Vagina (tissue), 2 donors: ENCODE measurements around the gene CHMP4B. TPM values are rescaled to one million over a fixed set of nuclear protein-coding genes. Genes with fewer than 3 reads are reported as not detected.
A peak's percentile ranks its signal among the peaks of the same experiment; 100 is the strongest.

Experiments
- DNase-seq, 2 donors: peaks; one replicate each; pipeline ENCODE4 v3.0.0-alpha.2; 2017; ENCODE audit errors: extremely low spot score in 2 of 2
- H3K27ac ChIP-seq: fragments of 200-600 bp; sonication (generic); one replicate; pipeline ENCODE4 v1.5.1; 2019
- H3K27me3 ChIP-seq: fragments of 200-600 bp; sonication (generic); one replicate; pipeline ENCODE4 v1.5.1; 2019
- H3K36me3 ChIP-seq, 2 donors: fragments of 200-600 bp; sonication (generic); one replicate each; pipeline ENCODE4 v1.5.1; 2017 to 2019
- H3K4me1 ChIP-seq: fragments of 200-600 bp; sonication (generic); one replicate; pipeline ENCODE4 v1.5.1; 2019
- H3K4me3 ChIP-seq, 2 donors: fragments of 200-600 bp; sonication (generic); 1 replicate in 1 of 2; 2 replicates in 1 of 2; pipeline ENCODE4 v1.5.1; 2016 to 2019
- H3K9me3 ChIP-seq: fragments of 200-600 bp; sonication (generic); one replicate; pipeline ENCODE4 v1.5.1; 2019
- POLR2A ChIP-seq, 2 donors: fragments of 450-650 bp; IDR thresholded peaks; one replicate each; pipeline ENCODE4 v1.6.1; 2017; ENCODE audit warnings: antibody characterized with exemption in 2 of 2, mild to moderate bottlenecking in 2 of 2, moderate library complexity in 2 of 2
- POLR2AphosphoS5 ChIP-seq, 2 donors: sonication (generic); formaldehyde crosslinking; IDR thresholded peaks; one replicate each; pipeline ENCODE4 v1.9.0; 2017; ENCODE audit warnings: antibody characterized with exemption in 2 of 2, mild to moderate bottlenecking in 2 of 2, low read depth in 1 of 2; ENCODE audit not compliant: insufficient read depth in 1 of 2
- intact Hi-C: fragments of 100-400 bp; cut with DNase I; formaldehyde crosslinking; loops from one replicate; pipeline ENCODE4 v1.15.1; 2023
- total RNA-seq: library from RNA; depleted of rRNA; stranded (reverse); fragments of >200 nt; gene quantifications from one replicate; pipeline ENCODE4 v1.2.3, GENCODE V29; 2016
- TF ChIP-seq, protein P1 (sequence below), 3 experiments: fragments of 450-650 bp in 2 of 3; fragments of 200-600 bp in 1 of 3; sonication (generic) in 1 of 3; IDR thresholded peaks; one replicate each; pipeline ENCODE4 v1.5.1; 2017 to 2019; ENCODE audit warnings: antibody characterized with exemption in 3 of 3, mild to moderate bottlenecking in 2 of 3, moderate library complexity in 2 of 3

The CHMP4B gene
- total RNA-seq, 1 donor from 2014 or later: 95.5 TPM

DNA sequence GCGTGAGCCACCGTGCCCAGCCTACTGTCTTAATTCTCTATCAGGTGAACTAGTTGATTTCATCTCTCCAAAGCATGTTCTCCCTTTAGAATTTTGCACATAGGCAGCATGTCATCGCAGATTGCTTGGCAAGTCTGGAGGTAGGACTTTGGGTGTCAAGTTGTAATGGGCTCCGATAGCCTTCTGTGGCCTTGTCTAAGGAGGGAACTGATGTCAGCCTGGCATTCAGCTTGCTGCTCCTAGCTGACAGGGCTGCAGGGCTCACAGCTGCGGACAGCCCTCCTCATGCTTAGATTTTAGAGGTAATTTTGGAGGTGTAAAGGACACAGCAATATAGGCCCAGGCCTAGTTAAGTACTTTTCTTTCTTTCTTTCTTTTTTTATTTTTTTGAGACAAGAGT lies 11.3 kb downstream of the CHMP4B start:
- H3K4me1 ChIP-seq: peaks cover 83% of the 10 kb centered on the region
- TF ChIP-seq, protein P1, sequence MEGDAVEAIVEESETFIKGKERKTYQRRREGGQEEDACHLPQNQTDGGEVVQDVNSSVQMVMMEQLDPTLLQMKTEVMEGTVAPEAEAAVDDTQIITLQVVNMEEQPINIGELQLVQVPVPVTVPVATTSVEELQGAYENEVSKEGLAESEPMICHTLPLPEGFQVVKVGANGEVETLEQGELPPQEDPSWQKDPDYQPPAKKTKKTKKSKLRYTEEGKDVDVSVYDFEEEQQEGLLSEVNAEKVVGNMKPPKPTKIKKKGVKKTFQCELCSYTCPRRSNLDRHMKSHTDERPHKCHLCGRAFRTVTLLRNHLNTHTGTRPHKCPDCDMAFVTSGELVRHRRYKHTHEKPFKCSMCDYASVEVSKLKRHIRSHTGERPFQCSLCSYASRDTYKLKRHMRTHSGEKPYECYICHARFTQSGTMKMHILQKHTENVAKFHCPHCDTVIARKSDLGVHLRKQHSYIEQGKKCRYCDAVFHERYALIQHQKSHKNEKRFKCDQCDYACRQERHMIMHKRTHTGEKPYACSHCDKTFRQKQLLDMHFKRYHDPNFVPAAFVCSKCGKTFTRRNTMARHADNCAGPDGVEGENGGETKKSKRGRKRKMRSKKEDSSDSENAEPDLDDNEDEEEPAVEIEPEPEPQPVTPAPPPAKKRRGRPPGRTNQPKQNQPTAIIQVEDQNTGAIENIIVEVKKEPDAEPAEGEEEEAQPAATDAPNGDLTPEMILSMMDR (IDR thresholded peaks at IDR 0.05): no peak
- TF ChIP-seq POLR2AphosphoS5 (IDR thresholded peaks at IDR 0.05; ENCODE audit: insufficient read depth in 1 of 2, low read depth in 1 of 2): no peak
- DNase-seq: no peak

DNA sequence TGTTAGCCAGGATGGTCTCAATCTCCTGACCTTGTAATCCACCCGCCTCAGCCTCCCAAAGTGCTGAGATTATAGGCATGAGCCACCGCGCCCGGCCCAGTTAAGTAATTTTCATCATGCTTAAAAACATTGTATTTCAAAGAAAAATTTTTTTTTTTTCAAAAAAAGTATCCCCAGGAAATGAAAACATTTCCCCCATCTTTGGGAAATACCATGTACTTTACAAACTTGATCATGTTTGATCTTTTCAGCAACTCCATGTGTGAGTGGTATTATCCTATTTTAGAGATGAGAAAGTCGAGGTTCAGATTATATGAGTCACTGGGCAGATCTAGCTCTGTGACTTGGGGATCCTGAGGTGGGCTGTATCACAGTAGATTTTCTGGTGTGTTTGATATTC lies 11.8 kb downstream of the CHMP4B start:
- Histone ChIP-seq H3K9me3 (no peaks in the 10 kb centered on the region), H3K27ac (no peak overlapping the region), H3K27me3 (no peaks in the 10 kb centered on the region), H3K4me3 (no peak overlapping the region), H3K36me3 (no peaks in the 10 kb centered on the region), H3K4me1 (peaks cover 83% of the 10 kb centered on the region)
- no peak for TF ChIP-seq POLR2AphosphoS5 (IDR thresholded peaks at IDR 0.05; ENCODE audit: insufficient read depth in 1 of 2, low read depth in 1 of 2)
- intact Hi-C loops: no loop called here
- no peak for DNase-seq

More for the DNA sequence above, 11.3 kb downstream of the CHMP4B start:
- Histone ChIP-seq H3K4me3 (no peak overlapping the region), H3K27me3 (no peaks in the 10 kb centered on the region), H3K36me3 (no peaks in the 10 kb centered on the region), H3K9me3 (no peaks in the 10 kb centered on the region), H3K27ac (no peak overlapping the region)
- intact Hi-C loops: no loop called here

DNA sequence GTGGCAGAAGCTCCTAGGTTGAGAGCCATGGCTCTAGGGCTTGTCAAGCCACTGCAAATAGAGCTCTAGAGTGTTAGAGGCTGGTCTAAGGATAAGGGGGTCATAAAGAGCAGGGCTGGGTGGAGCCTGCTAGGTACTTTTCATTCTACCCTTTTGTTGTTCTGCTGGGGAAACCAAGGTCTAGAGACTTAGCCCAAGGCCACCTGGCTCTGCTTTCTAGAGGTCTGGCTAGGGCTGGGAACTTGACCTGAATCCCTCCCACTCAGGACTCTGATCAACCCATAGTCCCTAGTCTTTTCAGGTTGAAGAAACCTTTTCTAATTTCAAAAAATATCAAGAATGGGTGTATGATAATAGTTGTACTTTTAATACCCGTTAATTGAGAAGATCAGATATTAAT lies 13.7 kb downstream of the CHMP4B start:
- Histone ChIP-seq H3K4me3 (no peak overlapping the region), H3K4me1 (peaks cover 83% of the 10 kb centered on the region), H3K9me3 (no peaks in the 10 kb centered on the region), H3K36me3 (no peaks in the 10 kb centered on the region), H3K27ac (no peak overlapping the region), H3K27me3 (no peaks in the 10 kb centered on the region)
- DNase-seq: no peak
- intact Hi-C loops: no loop called here
- TF ChIP-seq, protein P1 (IDR thresholded peaks at IDR 0.05): no peak
- TF ChIP-seq POLR2AphosphoS5 (IDR thresholded peaks at IDR 0.05; ENCODE audit: insufficient read depth in 1 of 2, low read depth in 1 of 2): no peak
- no peak for TF ChIP-seq POLR2A (IDR thresholded peaks at IDR 0.05)

DNA sequence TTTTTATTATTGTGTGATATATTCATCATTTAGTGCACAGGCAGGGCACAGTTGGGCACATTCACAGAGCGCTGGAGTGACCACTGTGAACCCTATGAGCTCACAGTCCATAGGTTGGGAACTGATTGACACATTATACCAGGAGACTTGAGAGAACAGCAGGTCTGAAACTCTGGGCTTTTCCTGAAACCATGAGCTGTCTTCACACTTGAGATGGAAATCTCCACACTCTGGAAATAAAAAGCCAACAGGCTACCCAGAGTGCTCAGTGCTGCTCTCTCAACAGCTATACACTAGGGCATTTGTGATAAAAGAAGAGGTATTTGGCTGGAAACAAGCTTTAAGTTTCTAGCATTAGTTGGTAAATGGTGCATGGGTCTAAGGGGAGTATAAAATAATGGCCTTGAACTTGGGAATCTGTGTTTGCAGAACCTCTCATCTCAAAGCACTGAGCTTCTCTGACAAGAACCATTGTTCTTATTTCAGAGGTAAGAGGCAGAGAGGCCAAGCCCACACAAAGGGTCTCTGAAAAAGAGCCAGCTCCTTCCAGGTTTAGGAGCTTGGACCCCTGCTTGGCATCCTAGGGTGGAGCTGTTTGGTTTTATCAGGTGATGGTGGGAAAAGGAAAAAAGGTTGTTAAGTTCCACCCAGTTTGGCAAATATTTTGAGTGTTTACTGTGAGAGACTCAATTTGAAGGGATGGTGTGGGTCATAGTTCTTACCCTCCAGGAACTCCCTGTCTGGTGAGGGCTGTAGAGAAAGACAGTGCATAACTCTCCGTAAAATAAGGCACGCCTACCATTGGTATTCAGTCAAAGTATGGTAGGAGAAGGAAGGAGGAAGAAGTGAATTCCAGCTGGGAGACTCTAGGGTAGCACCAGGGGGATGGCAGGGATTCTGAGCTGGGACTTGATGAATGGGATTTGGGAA lies 14.5 kb downstream of the CHMP4B start:
- Histone ChIP-seq H3K27ac (no peak overlapping the region), H3K4me1 (peaks cover 84% of the 10 kb centered on the region), H3K27me3 (no peaks in the 10 kb centered on the region), H3K36me3 (no peaks in the 10 kb centered on the region), H3K9me3 (no peaks in the 10 kb centered on the region), H3K4me3 (no peak overlapping the region)
- intact Hi-C loops: no loop called here
- DNase-seq: no peak
- no peak for TF ChIP-seq POLR2A (IDR thresholded peaks at IDR 0.05)
- TF ChIP-seq, protein P1 (IDR thresholded peaks at IDR 0.05): no peak
- no peak for TF ChIP-seq POLR2AphosphoS5 (IDR thresholded peaks at IDR 0.05; ENCODE audit: insufficient read depth in 1 of 2, low read depth in 1 of 2)

DNA sequence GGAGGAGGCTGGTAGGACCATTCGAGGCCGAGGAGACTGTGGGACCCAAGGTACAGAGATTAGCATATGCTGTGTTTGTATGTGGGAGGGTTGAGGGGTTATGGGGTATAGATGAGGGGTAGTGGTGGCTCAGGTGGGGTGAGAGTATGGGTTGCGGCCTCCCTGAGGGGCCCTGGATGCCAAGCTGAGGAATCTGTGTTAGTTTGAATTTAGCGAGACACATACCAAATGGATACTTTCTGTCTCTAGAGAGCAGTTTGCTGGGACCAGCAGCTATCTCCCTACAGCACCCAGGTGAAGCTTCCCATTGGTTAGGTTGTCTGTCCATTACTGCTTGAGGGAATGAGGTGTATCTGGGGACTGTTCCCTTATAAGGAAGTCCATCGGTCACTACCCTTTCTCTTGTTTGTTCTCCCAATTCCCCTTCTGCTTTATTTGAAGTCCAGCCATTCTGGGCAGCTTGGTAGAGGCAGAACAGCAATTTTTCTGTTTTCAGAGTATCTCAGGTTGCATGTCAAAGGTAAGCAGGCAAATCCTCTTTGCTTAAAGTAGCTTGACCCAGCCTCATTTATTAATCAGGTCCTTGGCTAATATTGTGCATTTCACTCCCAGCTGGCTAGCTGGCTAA lies 15.2 kb downstream of the CHMP4B start:
- no peak overlapping the region for H3K4me3 ChIP-seq
- intact Hi-C loops: no loop called here
- DNase-seq: no peak
- TF ChIP-seq, protein P1 (IDR thresholded peaks at IDR 0.05): no peak
- TF ChIP-seq POLR2A (IDR thresholded peaks at IDR 0.05): no peak
- no peak for TF ChIP-seq POLR2AphosphoS5 (IDR thresholded peaks at IDR 0.05; ENCODE audit: insufficient read depth in 1 of 2, low read depth in 1 of 2)
- H3K36me3 ChIP-seq: no peaks in the 10 kb centered on the region
- peaks cover 89% of the 10 kb centered on the region for H3K4me1 ChIP-seq
- H3K27ac ChIP-seq: peak overlapping the region; percentile 61
- no peaks in the 10 kb centered on the region for H3K27me3 ChIP-seq
- H3K9me3 ChIP-seq: no peaks in the 10 kb centered on the region
